GM18511 (cell line): Measurements from ENCODE around the gene FGFBP1.
A peak's percentile ranks its signal among the peaks of the same experiment; 100 is the strongest.

ENCODE experiments used
- ATAC-seq: cut with Tn5 transposase; IDR thresholded peaks from one replicate; pipeline ENCODE4 v1.9.1; 2021; ENCODE audit warnings: mild to moderate bottlenecking, moderate library complexity; ENCODE audit not compliant: unreplicated experiment

The FGFBP1 gene

GRCh38 chr4:15913631-15913970 is 24.9 kb downstream of the FGFBP1 start:
- ATAC-seq = no peak

GRCh38 chr4:15912961-15913630 is 25.4 kb downstream of the FGFBP1 start:
- no peak for ATAC-seq

GRCh38 chr4:15912236-15912635 is 26.3 kb downstream of the FGFBP1 start:
- no peak for ATAC-seq

GRCh38 chr4:15910155-15910940 is 28.2 kb downstream of the FGFBP1 start:
- ATAC-seq = no peak

- ATAC-seq = no peak
Observed at GRCh38 chr4:15907430-15907829, 31.1 kb downstream of the FGFBP1 start.

- ATAC-seq = no peak
Observed at GRCh38 chr4:15906020-15906443, 32.5 kb downstream of the FGFBP1 start.

GRCh38 chr4:15902746-15903145 is 35.8 kb downstream of the FGFBP1 start:
- ATAC-seq = no peak

GRCh38 chr4:15901998-15902397 is 36.5 kb downstream of the FGFBP1 start:
- no peak for ATAC-seq

- ATAC-seq = no peak
Observed at GRCh38 chr4:15901007-15901406, 37.5 kb downstream of the FGFBP1 start.

- ATAC-seq = no peak
Observed at GRCh38 chr4:15899511-15899910, 39.0 kb downstream of the FGFBP1 start.

- ATAC-seq = no peak
Observed at GRCh38 chr4:15898902-15899301, 39.6 kb downstream of the FGFBP1 start.

- ATAC-seq = no peak
Observed at GRCh38 chr4:15897577-15897976, 41.0 kb downstream of the FGFBP1 start.

GRCh38 chr4:15894921-15895916 is 43.3 kb downstream of the FGFBP1 start:
- no peak for ATAC-seq

GRCh38 chr4:15894393-15894792 is 44.1 kb downstream of the FGFBP1 start:
- no peak for ATAC-seq

- ATAC-seq = no peak
Observed at GRCh38 chr4:15893962-15894361, 44.6 kb downstream of the FGFBP1 start.

GRCh38 chr4:15891312-15891711 is 47.2 kb downstream of the FGFBP1 start:
- ATAC-seq = peak; percentile 78

GRCh38 chr4:15890246-15890829 is 48.2 kb downstream of the FGFBP1 start:
- peak; percentile 52 for ATAC-seq

- ATAC-seq = no peak
Observed at GRCh38 chr4:15888515-15888914, 50.0 kb downstream of the FGFBP1 start.
